Measurements from ENCODE around the gene CNN2. TPM values are rescaled to one million over a fixed set of nuclear protein-coding genes. Genes with fewer than 3 reads are reported as not detected.

Gene CNN2
- total RNA-seq, 4 donors from 2014 or later, result 60.7 to 88.2 (median 82.2) TPM

DNA sequence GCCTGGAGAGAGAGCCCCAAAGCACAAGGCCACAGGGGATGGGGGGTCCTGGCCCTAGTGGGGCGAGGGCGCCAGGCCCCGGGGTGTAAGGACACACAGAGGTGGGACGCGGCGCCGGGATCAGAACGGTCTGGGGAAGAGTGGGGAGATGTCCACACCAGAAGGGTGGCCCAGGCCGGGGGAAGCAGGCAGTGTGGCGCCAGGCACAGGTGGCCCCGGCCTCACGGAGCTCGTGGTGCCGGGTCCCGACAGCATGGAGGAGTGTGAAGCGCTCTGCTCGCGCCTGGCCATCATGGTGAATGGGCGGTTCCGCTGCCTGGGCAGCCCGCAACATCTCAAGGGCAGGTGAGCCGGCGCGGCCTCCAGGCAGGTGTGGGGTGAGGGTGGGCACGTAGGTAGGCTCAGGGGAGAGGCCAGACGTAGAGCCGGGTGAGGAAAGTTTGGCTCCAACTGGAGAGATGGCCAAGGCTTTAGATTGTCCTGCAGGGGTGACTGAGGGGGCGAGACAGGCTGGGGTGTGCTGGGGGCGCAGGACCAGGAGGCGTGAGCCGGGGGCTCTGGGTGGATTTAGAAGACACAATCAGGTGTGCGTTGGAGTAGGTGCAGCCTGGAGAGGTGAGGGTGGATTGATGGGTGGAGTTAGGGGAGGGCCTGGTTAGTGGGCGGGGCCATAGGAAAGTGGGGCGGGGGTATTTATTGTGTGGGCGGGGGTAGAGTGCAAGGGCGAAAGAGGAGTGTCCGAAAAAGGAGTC is 37.7 kb downstream of the CNN2 start:
- peaks cover 3 to 34% of the 10 kb centered on the region in 2 donors for H3K4me1 ChIP-seq
- no peak for DNase-seq
- TF ChIP-seq, protein P1, sequence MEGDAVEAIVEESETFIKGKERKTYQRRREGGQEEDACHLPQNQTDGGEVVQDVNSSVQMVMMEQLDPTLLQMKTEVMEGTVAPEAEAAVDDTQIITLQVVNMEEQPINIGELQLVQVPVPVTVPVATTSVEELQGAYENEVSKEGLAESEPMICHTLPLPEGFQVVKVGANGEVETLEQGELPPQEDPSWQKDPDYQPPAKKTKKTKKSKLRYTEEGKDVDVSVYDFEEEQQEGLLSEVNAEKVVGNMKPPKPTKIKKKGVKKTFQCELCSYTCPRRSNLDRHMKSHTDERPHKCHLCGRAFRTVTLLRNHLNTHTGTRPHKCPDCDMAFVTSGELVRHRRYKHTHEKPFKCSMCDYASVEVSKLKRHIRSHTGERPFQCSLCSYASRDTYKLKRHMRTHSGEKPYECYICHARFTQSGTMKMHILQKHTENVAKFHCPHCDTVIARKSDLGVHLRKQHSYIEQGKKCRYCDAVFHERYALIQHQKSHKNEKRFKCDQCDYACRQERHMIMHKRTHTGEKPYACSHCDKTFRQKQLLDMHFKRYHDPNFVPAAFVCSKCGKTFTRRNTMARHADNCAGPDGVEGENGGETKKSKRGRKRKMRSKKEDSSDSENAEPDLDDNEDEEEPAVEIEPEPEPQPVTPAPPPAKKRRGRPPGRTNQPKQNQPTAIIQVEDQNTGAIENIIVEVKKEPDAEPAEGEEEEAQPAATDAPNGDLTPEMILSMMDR (IDR thresholded peaks at IDR 0.05), result no peak
- no peak for TF ChIP-seq POLR2A (IDR thresholded peaks at IDR 0.05)
- H3K27ac ChIP-seq, result no peak overlapping the region
- intact Hi-C loops (cut with DNase I), result no loop called here
- WGBS, 2 donors, result 68 to 89% methylated on average over 28 to 37 of the region's 37 CpGs
- H3K36me3 ChIP-seq, result no peaks in the 10 kb centered on the region
- no peak overlapping the region for H3K4me3 ChIP-seq (replicated peaks in 1 of 3)
- no peaks in the 10 kb centered on the region for H3K9me3 ChIP-seq
- H3K27me3 ChIP-seq, result peaks cover 5% of the 10 kb centered on the region

DNA sequence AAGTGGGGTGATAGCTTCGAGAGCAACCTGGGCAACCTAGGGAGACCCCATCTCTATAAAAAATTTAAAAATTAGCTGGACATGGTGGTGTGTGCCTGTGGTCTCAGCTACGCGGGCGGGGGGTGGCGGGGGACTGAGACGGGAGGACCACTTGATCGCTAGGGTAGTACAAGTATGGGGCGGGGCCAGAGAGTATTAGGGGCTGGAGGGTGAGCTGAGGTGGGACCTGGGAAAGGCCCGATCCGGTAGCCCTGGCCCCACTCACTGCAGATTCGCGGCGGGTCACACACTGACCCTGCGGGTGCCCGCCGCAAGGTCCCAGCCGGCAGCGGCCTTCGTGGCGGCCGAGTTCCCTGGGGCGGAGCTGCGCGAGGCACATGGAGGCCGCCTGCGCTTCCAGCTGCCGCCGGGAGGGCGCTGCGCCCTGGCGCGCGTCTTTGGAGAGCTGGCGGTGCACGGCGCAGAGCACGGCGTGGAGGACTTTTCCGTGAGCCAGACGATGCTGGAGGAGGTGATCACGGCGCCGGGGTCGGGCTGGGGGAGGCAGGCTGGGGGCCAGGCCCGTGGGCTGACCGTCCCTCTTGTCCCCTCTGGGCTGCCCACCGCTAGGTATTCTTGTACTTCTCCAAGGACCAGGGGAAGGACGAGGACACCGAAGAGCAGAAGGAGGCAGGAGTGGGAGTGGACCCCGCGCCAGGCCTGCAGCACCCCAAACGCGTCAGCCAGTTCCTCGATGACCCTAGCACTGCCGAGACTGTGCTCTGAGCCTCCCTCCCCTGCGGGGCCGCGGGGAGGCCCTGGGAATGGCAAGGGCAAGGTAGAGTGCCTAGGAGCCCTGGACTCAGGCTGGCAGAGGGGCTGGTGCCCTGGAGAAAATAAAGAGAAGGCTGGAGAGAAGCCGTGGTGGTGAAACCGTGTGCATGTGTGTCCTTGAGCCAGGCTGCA is 38.5 kb downstream of the CNN2 start:
- no peaks in the 10 kb centered on the region for H3K9me3 ChIP-seq
- intact Hi-C loops (cut with DNase I), result no loop called here
- peak; percentile 59 to 68 for DNase-seq
- WGBS, 2 donors, result 14 to 22% methylated on average over 26 to 29 of the region's 60 CpGs
- H3K36me3 ChIP-seq, result no peaks in the 10 kb centered on the region
- no peak overlapping the region for H3K27ac ChIP-seq
- H3K27me3 ChIP-seq, result peaks cover 11% of the 10 kb centered on the region
- TF ChIP-seq, protein P1 (IDR thresholded peaks at IDR 0.05), result peak; percentile 45 to 94 (median 82)
- TF ChIP-seq POLR2A (IDR thresholded peaks at IDR 0.05), result no peak
- H3K4me1 ChIP-seq, result peaks cover 3 to 37% of the 10 kb centered on the region in 2 donors
- no peak overlapping the region for H3K4me3 ChIP-seq (replicated peaks in 1 of 3)

GRCh38 chr19:1065606-1066109 is 39.2 kb downstream of the CNN2 start:
- intact Hi-C loops (cut with DNase I), result no loop called here
- DNase-seq, result no peak
- H3K4me3 ChIP-seq (replicated peaks in 1 of 3), result no peak overlapping the region
- WGBS, 2 donors, result 62 to 71% methylated on average over 8 to 16 of the region's 17 CpGs
- no peaks in the 10 kb centered on the region for H3K9me3 ChIP-seq
- no peak overlapping the region for H3K27ac ChIP-seq
- H3K36me3 ChIP-seq, result no peaks in the 10 kb centered on the region
- no peak for TF ChIP-seq POLR2A (IDR thresholded peaks at IDR 0.05)
- TF ChIP-seq, protein P1 (IDR thresholded peaks at IDR 0.05), result no peak
- peaks cover 3 to 37% of the 10 kb centered on the region in 2 donors for H3K4me1 ChIP-seq
- peaks cover 15% of the 10 kb centered on the region for H3K27me3 ChIP-seq

DNA sequence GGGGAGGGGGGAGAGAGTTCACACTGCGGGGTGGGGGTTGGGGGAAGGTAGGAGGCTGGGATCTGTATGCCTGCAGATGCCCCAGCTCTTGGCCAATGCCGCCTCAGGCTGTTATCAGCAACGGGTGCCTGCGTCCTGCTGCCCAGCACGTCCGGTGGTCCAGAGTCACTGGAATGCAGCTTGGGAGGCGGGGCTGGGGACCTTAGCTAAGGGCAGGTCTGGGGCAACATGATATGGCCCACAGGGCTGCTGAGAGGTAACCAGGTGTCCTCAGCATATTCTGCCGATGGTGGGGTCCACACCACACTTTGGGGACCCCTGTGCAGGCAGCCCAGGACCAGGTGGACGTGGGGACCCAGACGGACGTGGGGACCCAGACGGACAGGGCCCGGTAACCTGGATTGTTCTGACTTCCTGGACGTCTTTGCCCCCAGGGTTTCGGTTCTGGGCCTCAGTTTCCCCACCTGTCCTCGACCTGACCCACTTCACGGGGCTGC is 39.9 kb downstream of the CNN2 start:
- no peak for DNase-seq
- intact Hi-C loops (cut with DNase I), result no loop called here
- Histone ChIP-seq H3K27ac (no peak overlapping the region), H3K9me3 (no peaks in the 10 kb centered on the region), H3K4me3 (replicated peaks in 1 of 3) (no peak overlapping the region), H3K27me3 (peaks cover 20% of the 10 kb centered on the region), H3K36me3 (no peaks in the 10 kb centered on the region), H3K4me1 (peaks cover 3 to 42% of the 10 kb centered on the region in 2 donors)
- 36 to 51% methylated on average over 6 to 10 of the region's 17 CpGs for WGBS, 2 donors
- TF ChIP-seq, protein P1 (IDR thresholded peaks at IDR 0.05), result no peak
- TF ChIP-seq POLR2A (IDR thresholded peaks at IDR 0.05), result no peak

Data from thyroid gland (tissue), 4 donors.